ENCODE measurements around the gene SIL1.
"Not testable (repeated sequence)": the region's sequence is repeated elsewhere in the genome, so short reads cannot be mapped to it uniquely, and the experiment has no call there.

SIL1 gene

GRCh38 chr5:139103762-139104161 lies 94.4 kb downstream of the SIL1 start:
- DNase-seq, result no peak

- DNase-seq, result no peak
Measured at GRCh38 chr5:139100825-139101224, 97.3 kb downstream of the SIL1 start.

DNA sequence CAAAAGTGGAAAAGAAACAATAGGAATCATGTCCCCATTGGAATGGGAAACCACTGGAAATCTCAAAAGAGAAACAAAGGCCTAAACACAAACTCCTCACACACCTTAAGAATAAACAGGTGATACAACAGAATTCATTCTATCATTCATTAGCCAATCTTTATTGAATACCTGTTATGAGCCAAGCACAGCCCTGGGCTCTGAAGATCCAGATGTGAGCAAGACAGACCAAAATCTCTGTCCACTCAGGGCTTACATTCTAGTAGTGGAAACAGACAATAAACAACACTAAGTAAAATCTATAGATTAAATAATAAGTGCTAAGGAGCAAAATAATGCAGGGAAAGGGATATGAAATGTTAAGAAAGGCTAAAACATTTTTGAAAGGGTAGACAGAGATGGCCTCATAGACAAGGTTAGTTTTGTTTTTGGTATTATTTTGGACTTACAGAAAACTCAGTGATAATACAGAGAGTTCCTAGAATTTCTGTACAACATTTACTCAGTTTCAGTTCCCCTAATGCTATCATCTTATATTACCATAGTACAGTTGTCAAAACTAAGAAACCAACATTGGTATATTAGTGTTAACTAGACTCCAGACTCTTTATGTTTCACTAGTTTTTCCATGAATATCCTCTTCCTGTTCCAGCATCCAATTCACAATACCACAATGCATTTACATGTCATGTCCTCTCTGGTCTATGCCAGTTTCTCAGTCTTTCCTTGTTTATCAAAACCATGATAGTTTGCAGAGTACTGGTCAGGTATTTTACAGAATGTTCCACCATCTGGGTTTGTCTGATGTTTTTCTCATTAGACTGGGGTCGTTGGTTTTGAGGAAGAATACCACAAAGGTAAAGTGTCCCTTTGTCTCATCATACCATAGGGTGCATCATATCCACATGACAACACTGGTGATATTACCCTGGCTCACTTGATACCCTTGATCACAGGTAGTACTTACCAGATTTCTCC lies 103.7 kb downstream of the SIL1 start:
- no peak for DNase-seq

GRCh38 chr5:139092741-139093343 lies 105.3 kb downstream of the SIL1 start:
- no peak for DNase-seq

GRCh38 chr5:139091439-139092156 lies 106.6 kb downstream of the SIL1 start:
- no peak for DNase-seq

DNA sequence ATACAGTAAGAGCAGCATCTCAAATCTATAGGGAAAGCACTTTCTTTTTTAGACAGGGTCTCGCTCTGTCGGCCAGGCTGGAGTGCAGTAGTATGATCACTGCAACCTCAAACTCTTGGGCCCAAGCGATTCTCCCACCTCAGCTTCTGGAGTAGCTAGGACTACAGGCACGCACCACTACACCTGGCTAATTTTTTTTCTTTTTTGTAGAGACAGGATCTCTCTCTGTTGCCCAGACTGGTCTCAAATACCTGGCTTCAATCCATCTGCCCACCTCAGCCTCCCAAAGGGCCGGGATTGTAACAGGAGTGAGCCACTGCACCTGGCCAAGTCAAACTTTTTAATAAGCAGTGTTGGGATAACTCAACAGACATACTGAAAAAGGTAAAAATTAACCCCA lies 107.6 kb downstream of the SIL1 start:
- DNase-seq, result no peak

DNA sequence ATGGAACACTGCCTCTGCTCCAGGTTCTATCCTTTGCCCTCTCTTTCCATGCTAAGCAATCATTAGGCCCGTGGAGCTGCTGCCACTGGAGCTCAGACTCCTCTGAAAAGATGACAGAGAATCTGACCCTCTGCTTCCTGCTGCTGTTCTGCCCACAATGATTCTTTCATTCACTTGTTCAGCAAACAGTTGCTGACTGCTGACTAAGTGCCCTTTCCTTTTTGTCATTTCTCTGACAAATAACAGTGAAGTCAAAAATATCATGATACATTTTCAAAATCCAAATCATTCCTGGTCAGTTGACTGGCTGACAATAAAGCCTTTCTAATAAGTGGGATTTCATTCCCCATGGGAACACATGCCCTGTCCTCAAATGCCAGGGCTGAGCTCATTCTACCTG lies 110.1 kb downstream of the SIL1 start:
- DNase-seq, result no peak

- DNase-seq, result no peak
Measured at GRCh38 chr5:139082813-139083498, 115.2 kb downstream of the SIL1 start.

- no peak for DNase-seq
Measured at GRCh38 chr5:139079991-139080610, 118.1 kb downstream of the SIL1 start.

DNA sequence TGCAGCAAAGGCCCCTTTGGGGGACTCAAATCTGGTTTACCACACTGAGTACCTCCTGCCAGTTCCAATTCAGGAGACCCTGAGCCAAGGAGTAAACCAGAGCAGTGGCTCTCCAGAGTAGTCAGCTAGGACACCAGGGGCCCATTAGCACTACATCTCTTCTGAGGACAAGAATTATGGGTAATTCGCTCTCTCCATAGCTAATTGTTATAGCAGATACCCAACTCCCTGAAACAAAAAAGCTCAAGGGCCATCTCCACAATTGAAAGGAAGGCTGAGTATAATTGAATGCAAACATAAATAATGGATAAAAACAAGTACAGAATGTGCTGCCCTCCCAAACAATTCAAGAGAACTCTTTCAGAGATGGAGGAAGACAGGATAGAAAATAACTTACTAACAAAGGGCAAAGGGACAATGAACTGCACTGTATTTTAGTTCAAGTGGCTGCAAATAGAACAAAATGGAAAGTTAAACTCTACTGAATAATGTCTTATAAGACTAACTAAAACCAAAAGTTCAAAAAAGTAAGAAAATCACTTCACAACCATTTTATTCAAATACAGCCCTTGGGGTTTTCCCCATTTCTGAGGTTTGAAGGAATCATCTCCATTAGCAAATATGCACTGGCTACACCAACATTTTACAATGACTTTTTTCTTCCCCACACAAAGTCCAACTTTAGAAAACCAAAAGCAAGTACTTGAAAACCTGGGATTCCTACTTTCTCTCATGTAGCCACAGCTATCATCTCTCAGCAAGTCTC lies 118.8 kb downstream of the SIL1 start:
- DNase-seq, result no peak

GRCh38 chr5:139078345-139078744 lies 119.8 kb downstream of the SIL1 start:
- no peak for DNase-seq

DNA sequence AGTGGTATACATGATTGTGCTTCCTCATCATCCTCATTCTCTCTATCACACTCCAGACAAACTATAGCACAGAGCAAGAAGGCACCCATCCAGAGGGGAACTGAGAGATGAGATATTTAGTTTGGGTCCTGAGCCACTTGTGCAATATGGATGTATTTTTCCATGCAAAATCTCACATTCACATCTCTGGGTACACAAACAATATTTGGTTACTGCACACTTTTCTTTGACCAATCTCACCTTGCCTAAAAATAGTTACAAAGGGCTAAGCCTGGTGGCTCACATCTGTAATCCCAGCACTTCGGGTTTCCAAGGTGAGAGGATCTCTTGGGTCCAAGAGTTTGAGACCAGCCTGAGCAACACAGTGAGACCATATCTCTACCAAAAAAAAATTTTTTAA lies 120.3 kb downstream of the SIL1 start:
- no peak for DNase-seq

- no peak for DNase-seq
Measured at GRCh38 chr5:139076111-139076510, 122.1 kb downstream of the SIL1 start.

GRCh38 chr5:139075066-139076050 lies 122.8 kb downstream of the SIL1 start:
- DNase-seq, result no peak

- not testable (repeated sequence) for DNase-seq
Measured at GRCh38 chr5:139073956-139074355, 124.2 kb downstream of the SIL1 start.

DNA sequence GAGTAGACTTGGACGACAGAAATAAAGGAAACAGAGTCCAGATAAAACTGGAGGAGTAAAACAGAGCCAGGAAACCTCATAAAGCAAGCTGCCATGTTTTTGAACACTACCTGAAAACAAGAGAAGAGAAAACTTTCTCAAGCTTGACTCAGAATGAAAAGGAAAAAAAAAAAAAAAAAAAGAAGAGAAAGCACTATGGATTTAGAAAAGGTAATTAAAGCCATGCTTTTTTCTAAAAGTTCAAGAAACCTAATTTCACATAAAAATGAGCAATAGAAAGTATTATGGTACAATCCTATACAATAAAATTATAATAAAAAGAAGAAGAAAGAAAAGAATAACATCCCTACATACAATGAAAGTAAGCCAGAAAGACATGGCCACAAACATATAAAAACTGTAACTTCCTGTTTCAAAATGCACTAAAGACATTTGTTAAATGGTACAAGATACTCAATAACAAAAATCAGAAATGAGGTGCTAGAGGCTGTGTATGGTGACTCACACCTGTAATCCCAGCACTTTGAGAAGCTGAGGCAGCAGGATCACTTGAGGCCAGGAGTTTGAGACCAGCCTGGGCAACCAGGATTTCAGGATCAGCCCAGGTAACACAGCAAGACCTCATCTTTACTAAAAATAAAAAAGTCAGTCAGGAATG lies 129.5 kb downstream of the SIL1 start:
- no peak for DNase-seq

- DNase-seq, result no peak
Measured at GRCh38 chr5:139068060-139068459, 130.1 kb downstream of the SIL1 start.

GRCh38 chr5:139065306-139065705 lies 132.9 kb downstream of the SIL1 start:
- no peak for DNase-seq

- no peak for DNase-seq
Measured at GRCh38 chr5:139064613-139065012, 133.6 kb downstream of the SIL1 start.

GRCh38 chr5:139063664-139064054 lies 134.5 kb downstream of the SIL1 start:
- no peak for DNase-seq
